SW480 (cell line): ENCODE measurements around the gene RFXANK.

ENCODE experiments used
- DNase-seq: peaks from one replicate; pipeline ENCODE4 v3.0.0-alpha.2; 2016; ENCODE audit warnings: low spot score

Gene RFXANK

GRCh38 chr19:19232261-19232721 is 40.2 kb downstream of the RFXANK start:
- no peak for DNase-seq

DNA sequence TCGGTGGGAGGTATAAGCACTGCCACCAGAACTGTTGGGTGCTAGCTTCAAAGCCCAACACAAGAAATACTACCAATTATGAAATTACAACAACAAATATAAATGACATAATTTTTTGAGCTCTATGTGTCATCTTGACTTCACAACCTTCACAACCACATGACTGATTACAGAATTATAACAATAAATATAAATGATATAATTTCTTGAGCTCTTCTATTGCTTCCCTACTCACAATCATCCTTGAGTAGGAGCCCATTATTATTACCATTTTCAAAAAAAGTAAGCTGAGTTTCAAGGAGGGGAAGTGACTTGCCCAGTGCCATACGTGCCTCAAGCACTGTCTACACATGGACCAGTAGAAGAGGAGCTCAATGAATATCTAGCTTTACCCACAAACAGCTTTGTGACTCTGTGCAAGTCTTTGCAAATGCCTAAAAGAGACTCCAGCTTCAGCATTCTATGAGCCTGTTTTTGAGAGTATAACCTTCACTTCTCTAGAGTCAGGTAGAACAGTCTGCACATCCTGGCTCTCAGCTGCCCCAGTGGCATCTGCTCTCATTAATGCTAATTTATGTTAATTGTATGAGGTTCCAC is 42.3 kb downstream of the RFXANK start:
- no peak for DNase-seq

GRCh38 chr19:19236173-19236572 is 44.1 kb downstream of the RFXANK start:
- DNase-seq: no peak

- no peak for DNase-seq
These were observed 46.3 kb downstream of the RFXANK start for GRCh38 chr19:19238126-19238894.

GRCh38 chr19:19239675-19240074 is 47.6 kb downstream of the RFXANK start:
- DNase-seq: no peak

GRCh38 chr19:19240476-19240875 is 48.4 kb downstream of the RFXANK start:
- DNase-seq: no peak

DNA sequence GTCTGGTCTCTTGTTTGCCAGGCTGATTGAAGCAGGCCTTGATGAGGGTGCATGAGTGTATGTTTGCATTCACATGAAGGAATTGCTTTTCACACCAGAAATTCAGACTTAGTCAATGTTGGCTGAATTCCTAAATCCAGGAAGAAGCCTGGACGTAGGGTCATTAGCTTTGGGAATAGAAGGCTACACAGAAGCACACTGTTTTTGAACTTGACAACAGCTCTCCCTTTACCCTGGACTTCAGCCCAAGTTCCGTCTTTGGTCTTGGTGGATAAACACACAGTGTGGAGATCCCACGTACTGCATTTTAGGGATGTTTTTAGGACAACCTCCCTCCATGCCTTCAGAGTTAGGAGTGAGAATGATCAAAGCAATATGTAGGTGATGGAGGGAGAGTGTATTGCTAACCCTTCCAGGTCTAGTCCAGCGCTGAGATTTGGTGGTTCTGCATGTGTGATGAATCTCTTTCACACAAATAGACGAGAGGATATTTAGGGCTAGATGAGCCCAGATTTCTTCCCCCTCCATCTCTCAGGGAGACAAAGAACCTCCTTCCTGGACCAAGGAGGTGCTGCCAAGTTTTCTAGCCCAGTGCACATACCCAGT is 58.2 kb downstream of the RFXANK start:
- no peak for DNase-seq
